ENCODE measurements around the gene LCP1. TPM values are rescaled to one million over a fixed set of nuclear protein-coding genes. Genes with fewer than 3 reads are reported as not detected.

The LCP1 gene
- total RNA-seq, 3 donors from 2014 or later: 617 to 663 (median 631) TPM

DNA sequence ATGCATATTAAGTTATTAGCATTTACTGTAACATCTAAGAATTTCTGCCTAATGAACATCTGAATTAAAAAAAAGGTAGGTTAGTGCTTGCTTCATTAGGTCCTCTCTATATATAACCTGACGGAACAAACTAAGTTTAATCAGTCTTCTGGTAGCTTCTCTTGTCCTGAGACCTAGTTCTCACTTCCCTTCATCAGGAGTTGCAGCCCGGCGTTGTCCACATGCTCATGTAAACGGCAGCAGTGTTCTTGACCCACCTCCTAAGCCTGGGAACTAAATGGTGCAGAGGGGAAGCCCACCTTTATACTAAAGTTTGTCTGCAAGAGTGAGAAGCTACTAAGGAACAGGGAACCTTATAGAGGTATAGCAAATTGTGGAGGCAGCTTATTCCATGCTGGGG lies 45.3 kb downstream of the LCP1 start:
- Mint-ChIP-seq H3K4me1 (ENCODE audit: low read depth) (peaks cover 31% of the 10 kb centered on the region), H3K27me3 (ENCODE audit: low read depth) (no peaks in the 10 kb centered on the region), H3K36me3 (ENCODE audit: insufficient read depth) (peaks cover 56% of the 10 kb centered on the region), H3K4me3 (no peak overlapping the region), H3K9me3 (no peaks in the 10 kb centered on the region)
- ATAC-seq (no peak), DNase-seq (no peak)

DNA sequence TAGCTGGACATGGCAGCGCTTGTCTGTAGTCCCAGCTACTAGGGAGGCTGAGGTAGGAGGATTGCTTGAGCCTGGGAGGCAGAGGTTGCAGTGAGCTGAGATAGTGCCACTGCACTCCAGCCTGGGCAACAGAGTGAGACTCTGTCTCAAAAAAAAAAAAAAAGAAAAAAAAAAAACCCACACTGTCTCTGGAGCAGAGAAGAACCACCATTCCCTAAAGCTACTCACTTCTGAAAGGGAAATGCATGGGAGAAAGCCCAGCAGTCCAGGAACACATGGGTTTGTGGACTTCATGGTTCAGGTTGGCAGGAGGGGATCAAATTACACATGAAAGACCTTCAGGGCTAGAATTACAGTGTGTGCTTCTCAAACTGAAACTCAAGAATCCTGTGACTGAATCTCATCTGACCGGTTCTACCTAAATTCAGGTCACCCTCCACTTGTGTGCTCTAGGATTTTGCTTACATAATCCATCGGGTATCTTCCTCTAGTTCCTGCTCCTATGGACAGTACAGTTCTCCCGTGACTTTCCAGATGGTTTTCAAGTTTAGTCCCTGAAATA lies 46.9 kb downstream of the LCP1 start:
- DNase-seq: no peak
- H3K36me3 Mint-ChIP-seq (ENCODE audit: insufficient read depth): peaks cover 62% of the 10 kb centered on the region
- H3K9me3 Mint-ChIP-seq: no peaks in the 10 kb centered on the region
- no peak for ATAC-seq
- no peak overlapping the region for H3K4me3 Mint-ChIP-seq
- no peaks in the 10 kb centered on the region for H3K27me3 Mint-ChIP-seq (ENCODE audit: low read depth)
- H3K4me1 Mint-ChIP-seq (ENCODE audit: low read depth): peaks cover 19% of the 10 kb centered on the region

DNA sequence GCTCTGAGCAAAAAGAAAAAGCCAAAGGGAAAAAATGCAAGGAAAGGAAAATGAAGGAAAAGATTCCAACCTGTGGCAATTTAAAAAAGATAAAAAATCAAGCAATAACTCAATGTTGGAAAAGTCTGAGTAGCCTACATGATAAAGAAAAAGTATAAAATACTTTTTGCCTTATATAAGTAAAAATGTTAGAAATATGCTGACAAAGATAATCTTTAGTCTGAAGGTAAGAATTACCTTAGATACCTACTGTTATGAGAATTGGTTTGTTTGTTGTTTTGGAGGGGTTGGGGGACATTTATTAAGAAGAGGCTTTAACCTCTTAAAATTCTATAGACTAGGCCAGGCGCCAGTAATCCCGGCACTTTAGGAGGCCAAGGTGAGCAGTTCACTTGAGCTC lies 47.5 kb downstream of the LCP1 start:
- H3K4me1 Mint-ChIP-seq (ENCODE audit: low read depth): peaks cover 15% of the 10 kb centered on the region
- no peak overlapping the region for H3K4me3 Mint-ChIP-seq
- DNase-seq (no peak), ATAC-seq (no peak)
- H3K36me3 Mint-ChIP-seq (ENCODE audit: insufficient read depth): peaks cover 63% of the 10 kb centered on the region
- H3K27me3 Mint-ChIP-seq (ENCODE audit: low read depth): no peaks in the 10 kb centered on the region
- H3K9me3 Mint-ChIP-seq: no peaks in the 10 kb centered on the region

DNA sequence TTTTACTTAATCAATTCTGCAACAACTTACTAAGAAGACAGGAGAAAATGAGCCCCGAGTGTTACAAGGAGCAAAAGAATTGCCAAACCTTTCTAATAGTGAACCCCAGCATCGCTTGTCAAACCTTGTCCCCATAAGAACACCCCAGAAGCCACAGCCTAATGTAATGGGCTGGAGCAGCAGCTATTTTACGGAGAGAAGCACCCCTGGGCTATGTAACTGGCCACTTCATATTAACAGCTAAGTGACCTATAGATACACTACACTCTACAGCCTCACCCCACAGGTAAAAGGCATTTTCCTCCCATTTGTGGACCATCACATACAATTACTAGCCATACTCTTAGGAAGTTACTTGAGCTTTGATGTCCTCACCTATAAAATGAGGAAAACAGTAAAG lies 49.9 kb downstream of the LCP1 start:
- no peak overlapping the region for H3K4me3 Mint-ChIP-seq
- DNase-seq: no peak
- no peaks in the 10 kb centered on the region for H3K9me3 Mint-ChIP-seq
- no peaks in the 10 kb centered on the region for H3K27me3 Mint-ChIP-seq (ENCODE audit: low read depth)
- H3K4me1 Mint-ChIP-seq (ENCODE audit: low read depth): peaks cover 11% of the 10 kb centered on the region
- ATAC-seq: no peak
- H3K36me3 Mint-ChIP-seq (ENCODE audit: insufficient read depth): peaks cover 69% of the 10 kb centered on the region

DNA sequence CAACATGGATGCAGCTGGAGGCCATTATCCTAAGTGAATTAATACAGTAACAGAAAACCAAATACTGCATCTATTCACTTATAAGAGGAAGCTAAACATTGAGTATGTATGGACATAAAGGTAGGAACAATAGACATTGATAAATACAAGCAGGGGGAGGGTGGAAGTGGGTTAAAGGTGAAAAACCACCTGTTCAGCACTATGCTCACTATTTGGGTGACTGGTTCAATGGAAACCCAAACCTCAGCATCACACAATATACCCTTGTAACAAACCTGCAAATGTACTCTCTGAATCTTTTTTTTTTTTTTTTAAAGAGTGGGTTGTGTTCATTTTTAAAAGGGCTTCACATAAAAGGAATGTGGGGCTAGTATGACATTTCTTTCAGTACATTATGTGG lies 50.3 kb downstream of the LCP1 start:
- Mint-ChIP-seq H3K4me1 (ENCODE audit: low read depth) (peaks cover 15% of the 10 kb centered on the region), H3K36me3 (ENCODE audit: insufficient read depth) (peaks cover 73% of the 10 kb centered on the region), H3K9me3 (no peaks in the 10 kb centered on the region), H3K4me3 (no peak overlapping the region), H3K27me3 (ENCODE audit: low read depth) (no peaks in the 10 kb centered on the region)
- ATAC-seq (no peak), DNase-seq (no peak)

DNA sequence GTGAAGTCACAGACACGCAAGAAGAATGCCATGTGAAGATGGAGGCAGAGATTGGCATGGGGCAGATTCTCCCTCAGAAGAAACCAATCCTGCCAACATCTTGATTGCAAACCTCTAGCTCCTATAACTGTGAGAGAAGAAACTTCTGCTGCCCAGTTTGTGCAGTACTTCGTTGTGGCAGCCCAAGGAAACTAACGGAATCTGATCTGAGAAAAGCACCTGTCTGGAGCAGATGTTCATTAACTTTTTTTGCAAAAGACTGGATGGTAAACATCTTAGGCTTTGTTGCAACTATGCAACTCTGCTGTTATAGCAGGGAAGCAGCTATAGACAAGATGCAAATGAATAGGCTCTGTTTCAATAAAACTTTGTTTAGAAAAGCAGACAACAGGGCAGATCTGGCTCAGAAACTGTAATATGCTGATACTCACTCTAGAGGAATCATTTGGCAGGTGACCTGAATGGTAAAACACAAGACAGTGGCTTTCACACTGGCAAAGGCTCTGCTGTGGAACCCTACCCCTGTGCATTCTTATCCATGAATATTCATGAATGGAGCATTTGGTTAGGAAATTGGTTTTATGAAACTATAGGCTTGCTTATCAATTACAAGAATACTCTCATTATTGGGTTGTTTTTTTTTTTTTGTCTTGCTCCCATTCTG lies 51.9 kb downstream of the LCP1 start:
- no peaks in the 10 kb centered on the region for H3K9me3 Mint-ChIP-seq
- H3K36me3 Mint-ChIP-seq (ENCODE audit: insufficient read depth): peaks cover 70% of the 10 kb centered on the region
- DNase-seq: no peak
- no peak for ATAC-seq
- H3K27me3 Mint-ChIP-seq (ENCODE audit: low read depth): no peaks in the 10 kb centered on the region
- H3K4me3 Mint-ChIP-seq: no peak overlapping the region
- peaks cover 25% of the 10 kb centered on the region for H3K4me1 Mint-ChIP-seq (ENCODE audit: low read depth)

DNA sequence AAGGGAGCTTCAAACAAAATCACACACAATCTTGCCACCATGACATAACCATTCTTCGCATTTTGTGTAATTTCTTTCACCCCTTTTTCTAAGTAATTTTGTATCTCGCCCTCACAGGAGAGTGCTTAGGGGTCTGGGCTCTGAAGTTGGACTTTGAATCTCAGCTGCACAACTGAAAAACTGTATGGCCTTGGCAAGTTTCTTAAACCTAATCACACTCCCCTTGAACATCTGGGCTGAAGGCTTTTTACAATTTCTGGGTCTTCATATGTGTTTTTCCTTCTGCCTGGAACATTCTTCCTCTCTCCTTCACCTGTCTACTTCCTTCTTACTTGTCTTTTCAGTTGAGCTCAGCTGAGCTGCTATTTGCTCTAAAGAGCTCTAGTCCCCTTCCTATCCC lies 52.9 kb downstream of the LCP1 start:
- H3K36me3 Mint-ChIP-seq (ENCODE audit: insufficient read depth): peaks cover 69% of the 10 kb centered on the region
- DNase-seq: no peak
- H3K4me3 Mint-ChIP-seq: no peak overlapping the region
- H3K9me3 Mint-ChIP-seq: no peaks in the 10 kb centered on the region
- ATAC-seq: no peak
- no peaks in the 10 kb centered on the region for H3K27me3 Mint-ChIP-seq (ENCODE audit: low read depth)
- peaks cover 35% of the 10 kb centered on the region for H3K4me1 Mint-ChIP-seq (ENCODE audit: low read depth)

DNA sequence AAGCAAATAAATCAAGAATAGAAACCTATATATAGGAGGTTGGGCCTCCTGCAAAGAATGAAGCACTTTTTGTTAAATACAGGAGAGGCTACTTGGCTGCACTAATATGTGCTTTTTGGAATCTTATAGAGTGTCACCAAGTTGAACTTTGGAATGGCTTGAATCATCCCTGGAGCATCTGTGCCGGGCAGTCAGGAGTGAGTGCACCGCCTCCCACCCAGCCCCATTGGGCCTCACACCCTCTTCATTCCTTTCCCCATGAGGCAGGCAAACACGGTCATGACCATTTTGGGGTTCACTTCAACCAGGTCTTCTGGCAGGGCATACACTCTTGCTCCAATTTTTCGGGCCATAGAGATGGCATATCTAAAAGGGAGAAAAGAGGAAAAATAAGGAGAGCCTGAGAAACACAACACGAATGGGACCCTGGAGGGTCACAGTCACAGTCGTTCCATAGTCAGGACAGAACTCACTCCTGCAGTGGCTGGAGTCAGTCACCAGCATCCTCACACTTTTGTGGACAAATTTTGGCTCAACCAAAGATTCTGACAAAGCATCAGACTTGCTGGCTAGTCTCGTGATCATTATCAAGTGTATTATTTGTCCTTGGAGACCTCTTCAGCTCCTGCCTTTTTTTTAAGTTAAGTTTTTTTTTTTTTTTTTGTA lies 54.5 kb downstream of the LCP1 start:
- no peaks in the 10 kb centered on the region for H3K27me3 Mint-ChIP-seq (ENCODE audit: low read depth)
- H3K9me3 Mint-ChIP-seq: no peaks in the 10 kb centered on the region
- peaks cover 41% of the 10 kb centered on the region for H3K4me1 Mint-ChIP-seq (ENCODE audit: low read depth)
- peaks cover 56% of the 10 kb centered on the region for H3K36me3 Mint-ChIP-seq (ENCODE audit: insufficient read depth)
- DNase-seq (no peak), ATAC-seq (no peak)
- H3K4me3 Mint-ChIP-seq: no peak overlapping the region

DNA sequence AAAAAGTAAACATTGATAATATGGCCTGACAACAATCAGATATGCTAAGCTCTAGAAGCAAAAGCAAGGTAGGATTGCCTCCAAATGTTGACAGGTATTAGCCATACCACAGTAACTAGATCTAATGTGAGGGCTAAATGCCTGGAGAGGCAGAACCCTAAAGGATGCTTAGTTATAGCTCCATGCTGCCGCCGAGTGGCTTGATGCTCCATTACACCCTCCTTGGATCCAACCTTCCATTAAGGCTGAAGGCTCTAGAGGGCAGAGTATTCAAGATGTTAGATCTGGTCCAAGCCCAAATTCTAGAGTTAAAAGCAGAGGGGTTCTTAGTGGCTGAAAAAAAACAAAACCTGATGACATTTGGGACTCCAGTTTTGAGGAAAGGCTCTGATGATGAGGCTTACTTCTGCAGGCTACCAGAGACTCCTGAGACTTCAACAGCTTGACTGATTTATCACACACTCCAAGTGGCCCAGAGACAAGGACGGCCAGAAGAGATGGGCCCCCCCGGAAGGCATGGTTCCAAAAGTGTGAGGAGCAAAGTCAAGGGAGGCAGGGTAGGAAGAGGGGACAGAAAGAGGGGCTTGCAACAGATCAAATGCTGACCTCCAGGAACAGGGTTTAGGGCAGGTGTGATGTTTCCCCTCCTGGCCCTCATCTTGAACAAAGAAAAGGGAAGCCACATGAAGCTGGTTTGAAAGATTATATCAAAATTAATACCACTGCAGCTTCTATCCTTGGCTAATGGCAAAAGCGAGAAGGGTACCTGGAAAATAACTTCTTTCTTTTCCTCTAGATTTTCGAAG lies 55.2 kb downstream of the LCP1 start:
- Mint-ChIP-seq H3K36me3 (ENCODE audit: insufficient read depth) (peaks cover 50% of the 10 kb centered on the region), H3K4me1 (ENCODE audit: low read depth) (peaks cover 43% of the 10 kb centered on the region), H3K9me3 (no peaks in the 10 kb centered on the region), H3K27me3 (ENCODE audit: low read depth) (no peaks in the 10 kb centered on the region), H3K4me3 (no peak overlapping the region)
- DNase-seq (peak; percentile 57), ATAC-seq (peak; percentile 78 to 81)

DNA sequence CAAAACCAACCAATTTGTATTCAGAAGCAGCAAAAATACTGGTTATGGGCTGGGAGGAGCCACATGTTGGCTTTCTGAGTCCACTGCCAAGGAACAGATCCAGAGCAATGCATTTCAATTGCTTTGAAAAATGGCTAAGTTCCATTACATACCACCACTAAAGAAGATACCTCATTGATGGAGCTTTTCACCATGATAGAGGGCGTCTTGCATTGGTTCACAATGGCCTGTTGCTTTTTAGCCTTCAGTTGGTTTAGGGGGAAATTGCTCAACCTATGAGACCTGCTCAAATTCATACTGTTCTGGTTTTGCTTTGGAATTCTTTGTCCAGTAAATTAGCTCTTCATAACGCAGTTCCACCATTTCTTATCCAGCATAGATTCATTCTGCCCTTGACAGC lies 55.9 kb downstream of the LCP1 start:
- Mint-ChIP-seq H3K9me3 (no peaks in the 10 kb centered on the region), H3K36me3 (ENCODE audit: insufficient read depth) (peaks cover 45% of the 10 kb centered on the region), H3K4me3 (no peak overlapping the region), H3K4me1 (ENCODE audit: low read depth) (peaks cover 46% of the 10 kb centered on the region), H3K27me3 (ENCODE audit: low read depth) (no peaks in the 10 kb centered on the region)
- DNase-seq (no peak), ATAC-seq (no peak)

DNA sequence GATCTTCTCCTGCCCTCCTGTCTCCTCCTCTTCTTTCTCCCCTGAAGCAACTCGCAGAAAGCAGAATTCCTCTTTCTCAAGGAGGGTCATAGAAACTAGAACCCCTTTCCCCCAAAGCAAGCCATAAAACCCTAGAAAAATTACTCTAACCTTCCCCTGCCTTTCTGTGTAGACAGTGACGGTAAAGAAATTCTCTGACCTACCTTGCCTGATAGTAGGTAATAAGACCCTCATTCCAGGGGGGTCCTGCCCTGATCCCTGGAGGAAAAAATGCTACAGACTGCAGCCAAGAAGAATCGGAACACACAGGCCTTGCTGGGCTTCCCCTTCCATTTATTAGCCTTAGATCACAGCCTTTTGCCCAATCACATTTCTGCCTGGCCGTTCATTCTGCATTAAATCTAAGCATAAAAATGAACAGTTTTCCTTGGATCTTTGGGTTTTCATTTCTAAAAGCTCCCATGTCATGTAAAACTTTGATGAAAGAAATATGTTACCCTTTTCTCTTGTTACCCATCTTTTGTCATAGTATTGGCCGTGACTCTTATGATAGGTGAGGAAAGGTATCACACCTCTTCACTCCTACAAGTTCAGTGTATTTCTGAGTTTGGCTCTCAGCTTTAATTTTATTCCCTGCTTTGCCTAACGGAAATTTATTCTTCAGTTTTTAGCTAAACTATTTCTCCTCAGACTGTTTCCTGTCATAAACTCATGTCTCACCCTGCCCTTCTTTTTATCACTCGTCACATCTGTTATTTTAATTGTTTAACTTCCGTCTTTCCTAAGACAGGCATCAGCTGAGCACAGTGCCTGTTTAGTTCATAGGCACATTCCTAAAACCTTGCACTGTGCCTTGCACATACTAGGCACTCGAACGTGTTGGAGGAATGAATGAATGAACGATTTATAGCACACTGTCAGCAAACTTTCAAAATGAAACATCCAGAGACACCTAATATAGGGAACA lies 56.7 kb downstream of the LCP1 start:
- H3K4me1 Mint-ChIP-seq (ENCODE audit: low read depth): peaks cover 46% of the 10 kb centered on the region
- no peak for DNase-seq
- peak overlapping the region; percentile 1 for H3K4me3 Mint-ChIP-seq
- H3K27me3 Mint-ChIP-seq (ENCODE audit: low read depth): no peaks in the 10 kb centered on the region
- peaks cover 37% of the 10 kb centered on the region for H3K36me3 Mint-ChIP-seq (ENCODE audit: insufficient read depth)
- no peak for ATAC-seq
- no peaks in the 10 kb centered on the region for H3K9me3 Mint-ChIP-seq

DNA sequence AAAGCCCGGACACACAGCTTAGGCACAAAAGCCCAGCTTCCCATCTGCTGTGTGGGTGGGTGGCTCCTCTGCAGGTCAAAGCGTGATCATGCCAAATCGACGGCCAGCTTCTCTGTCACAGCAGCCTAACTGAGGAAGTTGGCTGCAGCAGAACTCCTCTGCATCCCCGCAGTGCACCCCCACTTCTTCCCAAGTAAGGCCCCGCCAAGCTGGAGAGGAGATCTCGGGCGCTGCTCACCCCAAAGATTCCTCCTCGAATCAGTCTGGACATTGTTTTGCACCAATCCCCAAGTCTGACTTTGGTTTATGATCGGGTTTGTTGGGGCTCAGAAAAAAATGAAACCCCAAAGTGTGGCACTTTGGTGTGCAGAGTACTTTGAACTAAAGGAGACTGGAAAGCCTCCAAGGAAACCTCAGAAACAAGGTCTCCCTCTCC lies 57.4 kb downstream of the LCP1 start:
- H3K4me1 Mint-ChIP-seq (ENCODE audit: low read depth): peaks cover 46% of the 10 kb centered on the region
- H3K9me3 Mint-ChIP-seq: no peaks in the 10 kb centered on the region
- DNase-seq: no peak
- no peaks in the 10 kb centered on the region for H3K27me3 Mint-ChIP-seq (ENCODE audit: low read depth)
- H3K4me3 Mint-ChIP-seq: no peak overlapping the region
- peaks cover 30% of the 10 kb centered on the region for H3K36me3 Mint-ChIP-seq (ENCODE audit: insufficient read depth)
- peak in 1 of 2 donors; percentile 27 for ATAC-seq

DNA sequence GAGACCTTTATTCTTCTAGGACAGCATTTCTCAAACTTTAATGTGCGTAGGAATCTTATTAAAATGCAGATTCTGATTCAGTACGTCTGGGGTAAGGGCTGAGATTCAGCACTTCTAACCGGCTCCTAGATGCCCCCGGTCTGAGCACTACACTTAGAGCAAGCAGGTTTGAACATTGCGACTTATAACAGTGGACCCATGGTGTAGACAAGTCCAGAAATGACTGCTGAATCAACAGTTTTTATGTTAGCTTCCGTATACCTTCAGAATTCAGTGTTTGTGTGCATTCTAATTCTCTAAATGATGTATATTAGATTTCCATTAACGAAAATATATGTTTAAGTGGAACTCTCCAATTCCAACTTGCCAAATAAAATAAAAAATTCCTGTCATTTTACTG lies 59.7 kb downstream of the LCP1 start:
- ATAC-seq (no peak), DNase-seq (no peak)
- Mint-ChIP-seq H3K9me3 (no peaks in the 10 kb centered on the region), H3K4me3 (no peak overlapping the region), H3K4me1 (ENCODE audit: low read depth) (peaks cover 44% of the 10 kb centered on the region), H3K27me3 (ENCODE audit: low read depth) (no peaks in the 10 kb centered on the region), H3K36me3 (ENCODE audit: insufficient read depth) (peaks cover 15% of the 10 kb centered on the region)

Data from activated T-cell treated with anti-CD3 and anti-CD28 coated beads, Interleukin-2, amount 50 U/mL, for 4 hours (primary cell).